Measurements from ENCODE around the gene NR5A2.

NR5A2 gene

DNA sequence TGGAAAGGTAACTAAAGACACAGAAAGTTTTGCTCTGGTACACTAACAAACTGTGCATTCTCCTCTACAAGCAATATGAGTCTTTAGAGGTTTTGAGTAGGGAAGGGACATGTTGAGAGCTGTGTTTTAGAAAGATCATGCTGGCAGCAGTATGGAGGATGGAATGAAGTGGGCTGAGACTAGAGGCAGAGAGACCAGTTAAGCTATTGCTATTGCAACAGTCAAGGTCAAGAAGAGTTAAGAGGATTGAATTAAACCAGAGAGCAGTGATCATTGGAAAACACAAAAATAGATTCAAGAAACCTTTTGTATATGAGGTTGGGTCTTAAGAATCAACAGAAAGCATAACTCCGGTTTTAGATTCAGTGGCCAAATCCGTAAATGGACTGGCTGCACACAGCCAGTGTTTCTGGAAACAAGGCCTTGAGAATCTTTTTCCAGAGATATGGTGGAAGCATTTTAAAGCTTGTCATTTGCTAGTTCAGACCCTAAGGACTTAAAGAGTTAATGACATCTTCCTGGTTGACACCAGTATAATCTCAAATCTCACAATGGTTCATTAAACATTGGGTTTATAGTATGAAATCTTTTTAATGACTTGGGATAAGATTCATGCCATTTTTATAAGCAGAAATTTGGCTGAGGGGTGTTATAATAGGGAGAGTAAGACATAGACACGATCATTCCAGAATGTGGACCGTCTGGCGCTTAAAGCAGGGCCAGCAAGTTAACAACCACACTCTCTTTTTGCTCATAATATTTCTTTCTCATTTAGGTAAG lies 177.9 kb downstream of the NR5A2 start:
- DNase-seq (ENCODE audit: low read depth) = no peak

DNA sequence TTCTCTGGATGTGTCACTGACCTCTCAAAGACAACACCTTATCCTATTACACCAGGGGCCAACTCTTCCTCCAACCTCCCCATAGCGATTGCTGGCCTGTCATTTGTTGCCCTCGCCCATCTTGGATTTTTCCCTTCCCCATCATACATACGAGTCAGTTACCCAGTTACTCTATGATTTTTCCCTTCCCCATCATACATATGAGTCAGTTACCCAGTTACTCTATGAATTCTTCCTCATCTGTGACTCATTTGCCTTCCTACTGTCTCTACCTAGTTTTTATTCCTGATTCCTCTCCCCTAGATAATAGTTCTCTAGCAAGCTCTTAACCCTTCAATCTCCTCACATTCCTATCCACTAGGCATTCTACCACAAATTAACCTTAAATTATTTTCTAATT lies 178.8 kb downstream of the NR5A2 start:
- no peak for DNase-seq (ENCODE audit: low read depth)

DNA sequence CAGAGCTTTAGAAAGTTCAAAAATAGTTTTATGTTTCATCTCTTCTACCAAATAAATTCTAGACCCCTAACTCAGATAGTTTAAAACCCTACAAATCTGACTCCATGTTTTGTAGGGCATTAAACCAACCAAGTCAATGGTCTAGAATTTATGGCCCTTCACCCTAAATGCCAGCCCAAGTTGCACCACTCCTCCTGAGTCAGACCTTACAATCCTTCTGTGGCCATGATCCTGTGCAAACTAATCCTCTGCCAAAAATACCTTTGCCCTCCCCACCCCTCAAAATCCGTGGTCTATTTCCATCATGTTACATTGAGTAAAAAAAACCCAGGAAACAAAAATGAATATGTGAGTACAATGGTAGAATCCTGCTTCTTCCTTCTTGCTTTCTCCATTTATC lies 179.3 kb downstream of the NR5A2 start:
- DNase-seq (ENCODE audit: low read depth) = no peak

DNA sequence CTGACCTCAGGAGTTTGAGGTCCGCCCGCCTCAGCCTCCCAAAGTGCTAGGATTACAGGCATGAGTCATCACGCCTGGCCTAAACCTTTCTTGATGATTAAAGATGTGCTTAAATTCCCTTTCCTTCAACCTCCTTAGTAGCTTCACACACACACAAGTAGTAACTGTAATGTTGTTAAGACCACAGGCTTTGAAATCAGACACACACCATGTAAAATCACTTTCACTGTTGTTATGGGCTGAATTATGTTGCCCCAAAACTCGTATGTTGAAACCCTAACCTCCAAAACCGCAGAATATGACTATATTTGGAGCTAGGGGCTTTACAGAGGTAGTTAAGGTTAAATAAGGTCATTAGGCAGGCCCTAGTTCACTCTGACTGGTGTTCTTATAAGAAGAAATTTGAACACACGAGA lies 180.2 kb downstream of the NR5A2 start:
- no peak for DNase-seq (ENCODE audit: low read depth)

DNA sequence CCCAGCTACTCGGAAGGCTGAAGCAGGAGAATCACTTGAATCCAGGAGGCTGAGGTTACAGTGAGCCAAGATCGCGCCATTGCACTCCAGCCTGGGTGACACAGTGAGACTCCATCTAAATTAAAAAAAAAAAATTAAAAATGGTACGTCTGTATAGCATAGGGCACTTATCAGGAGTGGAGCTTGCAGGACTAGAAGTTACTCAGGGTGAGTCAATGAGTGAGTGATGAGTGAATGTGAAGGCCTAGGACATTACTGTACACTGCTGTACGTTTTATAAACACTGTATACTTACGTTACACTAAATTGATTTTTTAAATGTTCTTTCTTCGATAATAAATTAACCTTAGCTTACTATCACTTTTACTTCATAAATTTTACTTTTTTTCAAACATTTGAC lies 183.6 kb downstream of the NR5A2 start:
- DNase-seq (ENCODE audit: low read depth) = no peak

DNA sequence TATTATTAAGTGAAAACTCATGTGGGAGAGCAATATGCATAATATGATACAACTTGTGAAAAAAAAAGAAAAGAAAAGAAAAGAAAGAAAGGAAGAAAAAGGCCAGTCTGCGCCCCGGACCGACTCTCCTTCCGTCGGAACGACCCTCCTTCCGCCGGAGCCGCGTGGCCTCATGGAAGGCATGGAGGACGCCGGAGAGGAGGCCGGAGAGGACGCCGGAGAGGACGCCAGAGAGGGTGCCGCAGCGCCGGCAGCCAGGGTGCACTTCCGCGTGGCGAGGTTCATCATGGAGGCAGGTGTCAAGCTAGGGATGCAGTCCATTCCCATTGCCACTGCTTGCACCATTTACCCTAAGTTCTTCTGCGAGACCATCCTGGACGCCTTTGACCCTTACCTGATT lies 185.9 kb downstream of the NR5A2 start:
- DNase-seq (ENCODE audit: low read depth) = no peak

DNA sequence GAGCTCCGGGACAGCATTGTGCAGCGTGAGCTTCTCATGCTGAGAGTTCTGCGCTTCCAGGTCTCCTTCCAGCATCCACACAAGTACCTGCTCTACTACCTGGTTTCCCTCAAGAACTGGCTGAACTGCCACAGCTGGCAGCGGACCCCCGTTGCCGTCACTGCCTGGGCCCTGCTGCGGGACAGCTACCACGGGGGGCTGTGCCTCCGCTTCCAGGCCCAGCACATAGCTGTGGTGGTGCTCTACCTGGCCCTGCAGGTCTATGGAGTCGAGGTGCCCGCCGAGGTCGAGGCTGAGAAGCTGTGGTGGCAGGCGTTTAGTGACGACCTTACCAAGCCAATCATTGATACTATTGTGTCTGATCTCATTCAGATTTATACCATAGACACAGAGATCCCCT lies 186.4 kb downstream of the NR5A2 start:
- no peak for DNase-seq (ENCODE audit: low read depth)

DNA sequence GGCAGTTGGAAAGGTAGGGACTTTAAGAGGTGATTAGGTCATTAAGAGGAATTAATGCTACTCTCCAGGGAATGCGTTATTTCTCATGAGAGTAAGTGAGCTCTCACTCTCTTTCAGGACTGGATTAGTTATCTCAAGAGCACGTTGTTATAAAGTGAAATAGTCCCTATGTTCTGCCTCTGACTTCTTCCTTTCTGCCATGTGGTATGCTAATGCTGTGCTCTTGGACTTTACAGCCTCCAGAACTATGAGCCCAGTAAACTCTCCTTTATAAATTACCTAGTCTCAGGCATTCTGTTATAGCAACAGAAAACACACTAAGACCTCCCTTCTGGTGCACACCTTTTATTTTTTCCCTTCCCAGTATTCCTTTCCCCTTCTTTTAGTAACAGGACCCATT lies 187.8 kb downstream of the NR5A2 start:
- no peak for DNase-seq (ENCODE audit: low read depth)

DNA sequence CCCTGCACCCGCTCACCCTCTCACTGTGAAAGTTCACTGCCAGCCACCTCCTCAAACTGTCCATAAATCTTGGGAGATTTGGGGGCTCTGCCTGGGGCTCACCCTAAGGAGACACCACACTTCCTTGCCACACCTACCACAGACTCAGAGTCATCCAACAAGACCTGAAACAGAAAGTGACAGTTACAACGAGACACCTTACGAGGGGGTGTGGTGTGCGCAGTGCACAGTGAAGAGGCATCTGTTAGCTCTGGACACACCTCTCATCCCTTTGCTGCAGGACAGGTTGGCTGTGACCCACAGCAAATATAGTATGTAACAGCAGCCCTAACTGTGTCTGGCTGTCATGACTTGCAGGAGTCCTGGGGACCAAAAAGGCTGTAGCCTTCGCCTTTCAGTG lies 190.2 kb downstream of the NR5A2 start:
- no peak for DNase-seq (ENCODE audit: low read depth)

DNA sequence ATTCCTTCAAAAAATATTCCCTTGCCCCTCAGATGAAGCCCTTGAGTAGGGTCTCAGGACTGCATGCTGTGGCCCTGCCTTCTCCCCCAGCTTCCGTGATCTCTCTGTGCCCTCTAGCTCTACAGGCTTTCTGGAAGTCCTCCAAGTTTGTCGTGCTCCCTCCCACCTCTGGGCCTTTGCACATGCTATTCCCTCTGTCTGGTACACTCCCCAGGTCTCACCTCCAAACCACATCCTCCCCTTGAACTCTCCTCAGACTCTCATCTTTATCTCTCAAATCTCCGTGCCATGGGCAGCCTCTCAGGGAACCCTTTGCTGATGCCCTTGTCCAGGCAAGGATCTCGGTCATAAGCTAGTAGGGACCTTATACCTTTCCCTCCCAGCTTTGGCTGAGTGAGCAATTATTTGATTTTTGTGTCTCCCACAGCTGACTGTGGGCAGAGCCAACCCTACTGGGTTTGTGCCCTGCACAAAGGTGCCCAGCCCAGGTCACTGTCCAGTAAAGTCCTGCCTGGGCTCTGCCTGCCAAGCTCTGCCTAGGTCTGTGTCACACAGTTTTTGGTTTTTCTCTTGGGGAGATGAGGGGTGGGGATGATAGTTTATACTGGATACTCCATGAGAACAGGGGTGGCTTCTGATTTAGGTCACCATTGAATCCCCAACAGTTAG lies 194.2 kb downstream of the NR5A2 start:
- no peak for DNase-seq (ENCODE audit: low read depth)

DNA sequence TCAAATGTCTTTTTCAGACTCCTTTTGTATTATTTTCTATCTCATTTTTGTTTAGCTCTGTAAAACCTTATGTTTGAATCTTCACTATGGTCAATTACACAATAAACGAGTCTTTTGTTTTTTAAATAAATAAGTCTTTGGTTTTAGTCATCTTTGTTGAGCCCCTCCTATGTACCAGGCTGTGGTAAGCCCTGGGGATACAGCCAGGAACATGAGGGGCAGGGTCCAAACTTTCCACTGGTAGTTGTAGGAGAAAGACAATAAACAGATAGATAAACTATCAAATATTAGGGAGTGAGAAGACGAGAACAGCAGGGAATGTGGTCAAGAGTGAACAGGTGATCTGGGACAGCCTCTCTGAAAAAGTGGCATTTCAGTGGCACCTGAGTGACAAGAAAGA lies 195.7 kb downstream of the NR5A2 start:
- DNase-seq (ENCODE audit: low read depth) = no peak

DNA sequence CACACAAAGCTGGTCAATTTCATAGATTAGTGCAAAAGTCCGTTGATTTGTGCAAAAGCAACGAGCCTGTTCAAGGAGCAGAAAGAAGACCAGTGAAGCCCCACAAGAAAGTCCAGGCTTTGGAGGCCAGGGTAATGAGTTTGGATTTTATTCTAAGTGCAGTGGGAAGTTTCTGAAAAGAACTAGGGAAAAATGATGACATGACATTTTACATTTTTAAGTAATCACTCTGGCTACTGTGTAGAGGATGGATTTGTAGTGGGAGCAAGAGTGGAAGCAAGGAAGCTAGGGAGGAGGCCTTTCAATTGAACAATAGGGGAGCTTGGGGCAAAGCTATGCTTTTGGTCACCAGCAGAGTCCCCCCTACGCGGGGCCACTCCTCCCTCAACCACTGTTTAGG lies 196.1 kb downstream of the NR5A2 start:
- no peak for DNase-seq (ENCODE audit: low read depth)

DNA sequence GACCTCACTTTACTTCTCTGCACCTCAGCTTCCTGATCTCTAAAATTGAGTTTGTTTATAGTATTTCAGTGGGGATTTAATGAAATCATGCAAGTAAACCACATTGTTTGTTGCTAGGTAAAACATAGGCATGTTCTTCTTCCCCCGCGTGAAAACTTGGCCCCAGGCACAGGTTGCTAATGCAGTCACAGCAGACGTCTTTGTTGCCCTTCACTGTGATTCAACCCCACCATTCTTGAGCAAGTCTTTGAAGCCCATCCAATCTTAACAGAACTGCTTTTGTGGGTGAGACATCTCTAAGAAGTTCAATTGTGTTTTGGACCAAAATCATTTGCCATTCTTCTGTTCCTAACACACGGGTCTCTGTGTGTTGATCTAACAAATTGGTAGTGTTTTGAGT lies 196.8 kb downstream of the NR5A2 start:
- no peak for DNase-seq (ENCODE audit: low read depth)

DNA sequence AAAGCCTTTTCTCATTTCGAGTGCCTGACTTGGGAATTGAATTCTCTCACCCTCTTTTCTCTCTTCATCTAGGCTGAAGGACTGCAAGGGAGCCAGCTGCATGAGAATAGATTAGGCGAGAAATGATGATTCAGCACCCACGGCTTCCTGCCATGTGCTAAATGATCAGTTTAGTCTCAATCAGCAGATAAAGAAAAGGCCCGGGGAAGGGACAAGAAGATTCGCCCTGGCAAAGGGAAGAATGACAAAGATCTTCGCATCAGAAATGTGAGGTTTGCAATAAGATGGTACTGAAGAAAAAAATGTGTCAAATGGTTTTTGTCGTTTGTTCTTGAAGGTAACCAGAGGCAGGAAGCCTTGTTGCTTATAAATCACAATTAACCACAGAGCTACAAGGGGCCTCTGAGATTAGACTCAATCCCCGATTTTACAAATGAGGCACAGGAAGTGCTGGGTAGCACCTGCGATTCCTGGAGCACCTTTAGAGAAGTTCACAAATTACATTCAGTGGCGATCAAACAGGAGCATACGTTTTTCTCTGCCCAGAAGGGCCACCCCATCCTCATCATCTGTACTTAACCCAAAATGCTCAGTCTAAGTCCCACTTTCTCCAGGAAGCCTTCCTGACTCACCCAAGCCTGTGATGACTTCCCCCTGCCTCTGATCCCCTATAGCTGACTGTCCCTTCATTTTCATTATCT lies 198.9 kb downstream of the NR5A2 start:
- DNase-seq (ENCODE audit: low read depth) = no peak

DNA sequence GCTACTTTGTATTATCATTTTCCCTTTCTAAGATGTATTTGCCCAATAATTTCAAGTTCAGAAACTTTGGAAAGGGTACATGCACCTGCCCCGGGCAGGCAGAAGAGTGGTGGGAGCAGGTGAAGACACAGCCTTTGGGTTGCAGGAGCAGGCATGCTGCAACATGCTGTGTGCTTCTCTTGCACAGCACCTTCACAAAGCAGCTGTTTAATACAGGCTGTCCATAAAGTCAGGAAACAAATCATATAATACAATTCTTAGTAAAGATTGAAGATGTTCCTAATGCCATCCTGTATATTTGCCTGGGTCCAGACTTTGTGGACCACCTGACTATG lies 199.4 kb downstream of the NR5A2 start:
- no peak for DNase-seq (ENCODE audit: low read depth)
